Heart left ventricle (tissue), 16 donors: Measurements from ENCODE around the gene FAR2. TPM values are rescaled to one million over a fixed set of nuclear protein-coding genes. Genes with fewer than 3 reads are reported as not detected.
"Not testable (repeated sequence)": the region's sequence is repeated elsewhere in the genome, so short reads cannot be mapped to it uniquely, and the experiment has no call there.

Experiments
- ATAC-seq, 4 donors: fragments of 200-7000 bp; cut with Tn5 transposase; one replicate each; pipeline ENCODE4 v1.9.1; 2020 to 2022; ENCODE audit warnings: moderate library complexity in 4 of 4, mild to moderate bottlenecking in 3 of 4, moderate number of reproducible peaks in 1 of 4
- DNase-seq, 5 donors: peaks; one replicate each; pipeline ENCODE4 v3.0.0-alpha.2; 2020
- H3K27ac ChIP-seq, 12 donors: fragments of 200-600 bp; sonication (generic) in 4 of 12; one replicate each; pipeline versions ENCODE4 v1.5.0 to v1.8.0; 2016 to 2022; ENCODE audit warnings: mild to moderate bottlenecking in 2 of 12
- H3K27me3 ChIP-seq, 9 donors: fragments of 200-600 bp; sonication (generic) in 2 of 9; one replicate each; pipeline versions ENCODE4 v1.5.1 to v1.8.0; 2016 to 2022; ENCODE audit warnings: mild to moderate bottlenecking in 3 of 9
- H3K36me3 ChIP-seq, 9 donors: fragments of 200-600 bp; sonication (generic) in 2 of 9; one replicate each; pipeline versions ENCODE4 v1.5.0 to v1.8.0; 2018 to 2022; ENCODE audit warnings: mild to moderate bottlenecking in 2 of 9
- H3K4me1 ChIP-seq, 12 donors: fragments of 200-600 bp; sonication (generic) in 4 of 12; one replicate each; pipeline versions ENCODE4 v1.5.0 to v1.8.0; 2016 to 2022; ENCODE audit warnings: mild to moderate bottlenecking in 3 of 12
- H3K4me3 ChIP-seq, 12 donors: fragments of 200-600 bp; sonication (generic) in 4 of 12; one replicate each; pipeline versions ENCODE4 v1.5.0 to v1.8.0; 2017 to 2022; ENCODE audit warnings: mild to moderate bottlenecking in 9 of 12, moderate library complexity in 4 of 12
- H3K9me3 ChIP-seq, 12 donors: fragments of 200-600 bp; sonication (generic) in 4 of 12; one replicate each; pipeline versions ENCODE4 v1.5.0 to v1.8.0; 2016 to 2022; ENCODE audit warnings: mild to moderate bottlenecking in 1 of 12
- POLR2A ChIP-seq, 2 donors: fragments of 450-650 bp; IDR thresholded peaks; one replicate each; pipeline ENCODE4 v1.6.1; 2017; ENCODE audit warnings: antibody characterized with exemption in 2 of 2, mild to moderate bottlenecking in 2 of 2, moderate library complexity in 2 of 2
- WGBS, 4 donors: extraction: QIAGEN DNeasy Blood & Tissue Kit in 2 of 4; methylation state at CpG; one replicate each; pipeline versions ENCODE4 v1.1.5 to v1.1.7; 2013 to 2018; 5-methylcytosine and 5-hydroxymethylcytosine counted together
- intact Hi-C, 10 donors: fragments of 100-400 bp; cut with DNase I; formaldehyde crosslinking; loops; one replicate each; pipeline versions ENCODE4 v1.11.1 to v1.14.2; 2022
- polyA plus RNA-seq, 2 donors: library from polyadenylated mRNA; stranded (reverse); fragments of 200-250 nt; gene quantifications; one replicate each; pipeline ENCODE4 v1.2.3, GENCODE V29; 2013
- total RNA-seq, 9 donors: library from RNA; depleted of rRNA in 2 of 9; stranded (reverse); fragments of >200 nt in 2 of 9; fragmentation: NEBNext Ultra II Directional in 3 of 9; extraction: Animal tissue kit (Norgen Biotek cat#: 25700) in 3 of 9; gene quantifications; one replicate each; pipeline versions ENCODE4 v1.1.0 to v1.2.4, GENCODE V29; 2016 to 2023
- TF ChIP-seq, protein P1 (sequence below), 12 donors: fragments of 200-600 bp; sonication (generic) in 4 of 12; IDR thresholded peaks; one replicate each; pipeline versions ENCODE4 v1.5.0 to v1.8.0; 2018 to 2022; ENCODE audit warnings: antibody characterized with exemption in 12 of 12, mild to moderate bottlenecking in 5 of 12
- donor health status: ischemic (EF 13 %, LVEDD 7.1; RV severe dilation, severe dysfunction).
- donor health status: healthy with polysubstance abuse.
- donor health status: DM: no; HTN: yes; CAD: no.
- donor health status: DM: no; HTN: no; CAD: no.
- donor health status: ischemic (EF 25% LVEDD 6.9; RV normal size, moderate dysfunction).
- donor health status: ischemic (EF 25% LVEDD 5.7; RV mildly dilated, moderate dysfunction).
- donor health status: healthy.
- donor health status: DM: yes; HTN: yes; CAD: no.
- donor health status: ischemic (EF 35%, LVEDD 5.7; RV mildly dilated, moderate dysfunction).
- donor health status: nonischemic (EF 11% LVEDD 7.7; RV severe dilation, severe dysfunction).
- donor health status: DM: yes; HTN: yes; CAD: no.
- donor health status: PGD.
- donor health status: ischemic (EF 29% LVEDD 5.4; RV normal size, mild dysfunction).
- donor health status: nonischemic (EF 23%, LVEDD 6.1; RV moderate dilation, normal function).

FAR2 gene
- total and polyA plus RNA-seq, 11 donors: 1.1 to 11.6 (median 3.0) TPM

DNA sequence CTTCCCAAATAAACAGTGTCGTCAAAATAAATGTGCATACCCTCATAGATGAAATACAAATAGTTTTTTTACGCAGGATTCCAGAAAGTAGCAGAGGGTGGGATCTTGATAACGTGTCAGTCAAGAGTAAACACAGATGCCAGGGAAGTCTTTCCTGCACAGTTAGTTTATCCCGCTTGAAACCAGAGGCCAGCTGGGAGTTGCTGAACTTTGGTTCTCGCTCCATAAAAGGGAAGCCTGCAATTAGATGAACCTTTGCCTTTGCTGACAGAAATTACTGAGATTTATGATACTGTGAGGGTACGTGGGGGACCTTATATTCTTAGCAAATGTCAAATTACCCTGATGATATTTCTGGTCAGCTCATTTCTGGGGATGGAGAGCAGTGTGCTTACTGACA is 18.9 kb downstream of the FAR2 start:
- H3K27me3 ChIP-seq: no peaks in the 10 kb centered on the region
- H3K9me3 ChIP-seq: no peaks in the 10 kb centered on the region
- TF ChIP-seq, protein P1, sequence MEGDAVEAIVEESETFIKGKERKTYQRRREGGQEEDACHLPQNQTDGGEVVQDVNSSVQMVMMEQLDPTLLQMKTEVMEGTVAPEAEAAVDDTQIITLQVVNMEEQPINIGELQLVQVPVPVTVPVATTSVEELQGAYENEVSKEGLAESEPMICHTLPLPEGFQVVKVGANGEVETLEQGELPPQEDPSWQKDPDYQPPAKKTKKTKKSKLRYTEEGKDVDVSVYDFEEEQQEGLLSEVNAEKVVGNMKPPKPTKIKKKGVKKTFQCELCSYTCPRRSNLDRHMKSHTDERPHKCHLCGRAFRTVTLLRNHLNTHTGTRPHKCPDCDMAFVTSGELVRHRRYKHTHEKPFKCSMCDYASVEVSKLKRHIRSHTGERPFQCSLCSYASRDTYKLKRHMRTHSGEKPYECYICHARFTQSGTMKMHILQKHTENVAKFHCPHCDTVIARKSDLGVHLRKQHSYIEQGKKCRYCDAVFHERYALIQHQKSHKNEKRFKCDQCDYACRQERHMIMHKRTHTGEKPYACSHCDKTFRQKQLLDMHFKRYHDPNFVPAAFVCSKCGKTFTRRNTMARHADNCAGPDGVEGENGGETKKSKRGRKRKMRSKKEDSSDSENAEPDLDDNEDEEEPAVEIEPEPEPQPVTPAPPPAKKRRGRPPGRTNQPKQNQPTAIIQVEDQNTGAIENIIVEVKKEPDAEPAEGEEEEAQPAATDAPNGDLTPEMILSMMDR (IDR thresholded peaks at IDR 0.05): no peak
- TF ChIP-seq POLR2A (IDR thresholded peaks at IDR 0.05): no peak
- DNase-seq: no peak
- 68 to 82% (median 74%) methylated on average over 6 of the region's 6 CpGs for WGBS, 4 donors
- H3K27ac ChIP-seq: no peak overlapping the region
- peaks cover 0 to 61% (median 2%) of the 10 kb centered on the region in 12 donors for H3K4me1 ChIP-seq
- ATAC-seq: no peak
- no peak overlapping the region for H3K4me3 ChIP-seq
- no peaks in the 10 kb centered on the region for H3K36me3 ChIP-seq
- intact Hi-C loops: no loop called here

DNA sequence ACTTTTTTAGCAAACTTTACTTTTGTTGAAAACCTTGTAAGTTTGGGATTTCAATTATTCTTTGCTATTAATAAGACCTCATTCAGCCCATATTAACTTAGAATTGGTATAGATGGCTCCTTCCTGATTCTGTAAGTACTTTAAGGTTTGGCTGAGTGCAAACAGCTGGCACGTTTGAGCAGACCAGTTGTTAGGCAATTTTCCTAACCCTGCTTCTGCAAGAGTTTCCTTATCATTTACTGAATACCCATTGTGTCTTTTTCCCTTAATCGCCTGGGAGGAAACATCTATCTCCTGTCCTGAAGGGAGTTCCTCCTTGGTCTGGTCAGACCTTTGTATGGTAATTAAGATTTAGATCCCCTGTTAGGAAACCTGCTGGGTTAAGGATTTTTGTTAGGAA is 20.9 kb downstream of the FAR2 start:
- H3K27me3 ChIP-seq, DNase-seq, H3K36me3 ChIP-seq, H3K9me3 ChIP-seq, ATAC-seq, H3K4me3 ChIP-seq, intact Hi-C loops: not testable (repeated sequence)
- H3K27ac ChIP-seq: peak overlapping the region in 1 of 12 donors; percentile 7
- peaks cover 0 to 45% (median 0%) of the 10 kb centered on the region in 12 donors for H3K4me1 ChIP-seq
- WGBS, 4 donors: 43 to 56% (median 49%) methylated on average over 2 of the region's 2 CpGs

DNA sequence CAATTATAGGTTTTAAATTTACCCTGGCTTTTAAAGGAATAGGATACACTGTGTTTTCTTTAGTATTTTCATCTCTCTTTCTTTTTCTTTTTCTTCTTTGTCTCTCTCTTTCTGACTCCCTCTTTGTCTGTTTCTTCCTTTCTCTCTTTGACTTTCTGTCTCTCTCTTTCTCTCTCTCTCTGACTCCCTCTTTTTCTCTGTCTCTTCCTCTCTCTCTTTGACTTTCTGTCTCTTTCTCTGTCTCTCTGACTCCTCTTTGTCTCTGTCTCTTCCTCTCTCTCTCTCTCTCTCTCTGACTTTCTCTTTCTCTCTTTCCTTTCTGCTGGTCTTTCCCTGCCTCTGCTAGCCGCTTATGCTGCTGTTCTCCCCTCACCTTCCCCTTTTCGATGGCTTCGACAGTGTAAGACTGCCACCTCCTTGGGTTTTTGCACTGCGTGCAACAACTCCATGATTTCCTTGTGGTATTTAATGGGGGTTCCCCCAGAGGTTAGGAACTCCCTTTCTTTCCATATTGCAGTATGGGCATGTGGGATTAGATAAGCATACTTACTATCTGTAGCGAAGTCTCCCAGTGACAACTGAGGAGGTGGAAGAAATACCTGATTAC is 21.5 kb downstream of the FAR2 start:
- H3K27me3 ChIP-seq, H3K36me3 ChIP-seq, intact Hi-C loops, H3K9me3 ChIP-seq, H3K4me3 ChIP-seq, DNase-seq, ATAC-seq: not testable (repeated sequence)
- Histone ChIP-seq H3K27ac (peak overlapping the region in 1 of 12 donors; percentile 7), H3K4me1 (peaks cover 0 to 39% (median 0%) of the 10 kb centered on the region in 12 donors)
- WGBS, 4 donors: 89 to 96% (median 92%) methylated on average over 5 of the region's 5 CpGs

DNA sequence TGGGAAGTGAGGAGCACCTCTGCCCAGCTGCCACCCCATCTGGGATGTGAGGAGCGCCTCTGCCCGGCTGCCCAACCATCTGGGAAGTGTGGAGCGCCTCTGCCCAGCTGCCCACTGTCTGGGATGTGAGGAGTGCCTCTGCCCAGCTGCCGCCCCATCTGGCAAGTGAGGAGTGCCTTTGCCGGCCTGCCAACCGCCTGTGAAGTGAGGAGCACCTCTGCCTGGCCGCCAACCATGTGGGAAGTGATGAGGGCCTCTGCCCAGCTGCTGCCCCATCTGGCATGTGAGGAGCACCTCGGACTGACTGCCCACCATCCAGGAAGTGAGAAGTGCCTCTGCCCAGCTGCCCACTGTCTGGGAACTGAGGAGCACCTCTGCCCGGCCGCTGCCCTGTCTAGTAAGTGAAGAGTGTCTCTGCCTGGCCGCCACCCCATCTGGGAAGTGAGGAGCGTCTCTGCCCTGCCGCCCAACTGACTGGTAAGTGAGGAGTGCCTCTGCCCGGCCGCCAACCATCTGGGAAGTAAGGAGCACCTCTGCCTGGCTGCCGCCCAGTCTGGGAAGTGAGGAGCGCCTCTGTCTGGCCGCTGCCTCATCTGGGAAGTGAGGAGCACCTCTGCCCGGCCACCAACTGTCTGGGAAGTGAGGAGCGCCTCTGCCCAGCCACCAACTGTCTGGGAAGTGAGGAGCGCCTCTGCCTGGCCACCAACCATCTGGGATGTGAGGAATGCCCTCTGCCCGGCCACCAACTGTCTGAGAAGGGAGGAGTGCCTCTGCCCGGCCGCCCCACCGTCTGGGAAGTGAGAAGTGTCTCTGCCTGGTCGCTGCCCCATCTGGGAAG is 22.6 kb downstream of the FAR2 start:
- Histone ChIP-seq H3K4me3 (no peak overlapping the region), H3K4me1 (peaks cover 0 to 36% (median 0%) of the 10 kb centered on the region in 12 donors), H3K27ac (no peak overlapping the region), H3K36me3 (no peaks in the 10 kb centered on the region), H3K27me3 (no peaks in the 10 kb centered on the region), H3K9me3 (peaks cover 0 to 4% (median 0%) of the 10 kb centered on the region in 12 donors)
- ATAC-seq (no peak), DNase-seq (peak in 1 of 5 donors; percentile 56)
- no peak for TF ChIP-seq POLR2A (IDR thresholded peaks at IDR 0.05)
- TF ChIP-seq, protein P1 (IDR thresholded peaks at IDR 0.05): no peak
- WGBS, 4 donors: 86 to 95% (median 89%) methylated on average over 17 to 26 of the region's 26 CpGs
- intact Hi-C loops: no loop called here

DNA sequence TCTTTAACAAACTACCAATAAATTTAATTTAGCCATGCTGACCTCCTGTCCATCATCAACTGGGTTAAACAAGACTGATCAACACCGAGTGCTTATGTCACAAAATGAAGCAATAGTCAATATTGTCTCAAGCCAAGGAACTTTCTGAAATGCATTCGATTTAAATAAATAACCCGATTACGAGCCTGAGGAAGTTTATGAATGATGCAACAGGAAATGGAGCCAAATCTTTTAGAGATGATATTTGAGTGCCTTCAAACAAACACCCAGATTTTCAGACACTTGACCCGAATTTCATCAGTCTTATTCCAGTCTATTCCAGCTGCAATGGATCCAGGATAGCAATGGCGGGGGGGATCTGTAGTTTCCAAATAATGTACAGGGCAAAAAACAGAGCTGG is 27.9 kb downstream of the FAR2 start:
- H3K36me3 ChIP-seq: no peaks in the 10 kb centered on the region
- 56 to 66% (median 61%) methylated on average over 6 of the region's 6 CpGs for WGBS, 4 donors
- no peak overlapping the region for H3K4me3 ChIP-seq
- ATAC-seq (no peak), DNase-seq (no peak)
- peaks cover 0 to 13% (median 0%) of the 10 kb centered on the region in 12 donors for H3K4me1 ChIP-seq
- peaks cover 0 to 4% (median 0%) of the 10 kb centered on the region in 12 donors for H3K9me3 ChIP-seq
- no peaks in the 10 kb centered on the region for H3K27me3 ChIP-seq
- TF ChIP-seq POLR2A (IDR thresholded peaks at IDR 0.05): no peak
- TF ChIP-seq, protein P1 (IDR thresholded peaks at IDR 0.05): no peak
- H3K27ac ChIP-seq: no peak overlapping the region
- intact Hi-C loops: no loop called here

DNA sequence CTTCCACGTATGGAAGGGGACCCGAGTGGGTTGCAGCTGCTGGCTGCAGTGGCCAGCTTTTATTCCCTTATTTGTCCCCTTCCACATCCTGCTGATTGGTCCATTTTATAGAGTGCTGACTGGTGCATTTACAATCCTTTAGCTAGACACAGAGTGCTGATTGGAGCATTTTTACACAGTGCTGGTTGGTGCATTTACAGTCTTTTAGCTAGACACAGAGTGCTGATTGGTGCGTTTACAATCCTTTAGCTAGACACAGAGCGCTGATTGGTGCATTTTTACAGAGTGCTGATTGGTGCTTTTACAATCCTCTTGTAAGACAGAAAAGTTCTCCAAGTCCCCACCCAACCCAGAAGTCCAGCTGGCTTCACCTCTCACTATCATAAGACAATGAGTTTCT is 33.2 kb downstream of the FAR2 start:
- not testable (repeated sequence) for H3K4me1 ChIP-seq, H3K9me3 ChIP-seq, H3K36me3 ChIP-seq, H3K4me3 ChIP-seq, H3K27ac ChIP-seq, H3K27me3 ChIP-seq, DNase-seq, ATAC-seq
- intact Hi-C loops: loop anchor here in 1 of 10 donors (10.0 kb wide), 1 partner anchor 107 kb away; no protein-coding TSS in a partner anchor
- 98 to 99% (median 98%) methylated on average over 4 of the region's 4 CpGs for WGBS, 4 donors
